Right atrium auricular region (tissue), 2 donors: Measurements from ENCODE around the gene UFSP1. TPM values are rescaled to one million over a fixed set of nuclear protein-coding genes. Genes with fewer than 3 reads are reported as not detected.
A peak's percentile ranks its signal among the peaks of the same experiment; 100 is the strongest.

Experiments
- DNase-seq: peaks from one replicate; pipeline ENCODE4 v3.0.0-alpha.2; 2019; ENCODE audit warnings: low spot score
- H3K27ac ChIP-seq, 2 donors: fragments of 200-600 bp; sonication (generic); 1 replicate in 1 of 2; 2 replicates in 1 of 2; pipeline ENCODE4 v1.5.1; 2016 to 2019
- H3K27me3 ChIP-seq, 2 donors: fragments of 200-600 bp; sonication (generic); one replicate each; pipeline versions ENCODE4 v1.5.1 to v1.6.0; 2017 to 2019
- H3K36me3 ChIP-seq: fragments of 200-600 bp; sonication (generic); one replicate; pipeline ENCODE4 v1.5.1; 2016
- H3K4me1 ChIP-seq, 2 donors: fragments of 200-600 bp; sonication (generic); one replicate each; pipeline versions ENCODE4 v1.5.1 to v1.6.0; 2017 to 2019
- H3K4me3 ChIP-seq, 2 donors: fragments of 200-600 bp; sonication (generic); 1 replicate in 1 of 2; 2 replicates in 1 of 2; pipeline ENCODE4 v1.5.1; 2017 to 2019; ENCODE audit warnings: mild to moderate bottlenecking in 1 of 2, moderate library complexity in 1 of 2
- H3K9me3 ChIP-seq, 2 donors: fragments of 200-600 bp; sonication (generic); one replicate each; pipeline ENCODE4 v1.5.1; 2019
- total RNA-seq, 2 donors: library from RNA; depleted of rRNA; stranded (reverse); fragments of >200 nt; gene quantifications; one replicate each; pipeline ENCODE4 v1.1.0, GENCODE V29; 2016
- TF ChIP-seq, protein P1 (sequence below), 2 donors: fragments of 200-600 bp; sonication (generic); IDR thresholded peaks; one replicate each; pipeline ENCODE4 v1.5.1; 2019; ENCODE audit warnings: antibody characterized with exemption in 2 of 2

The UFSP1 gene
- total RNA-seq, 2 donors from 2014 or later = 3.0 to 3.7 TPM

DNA sequence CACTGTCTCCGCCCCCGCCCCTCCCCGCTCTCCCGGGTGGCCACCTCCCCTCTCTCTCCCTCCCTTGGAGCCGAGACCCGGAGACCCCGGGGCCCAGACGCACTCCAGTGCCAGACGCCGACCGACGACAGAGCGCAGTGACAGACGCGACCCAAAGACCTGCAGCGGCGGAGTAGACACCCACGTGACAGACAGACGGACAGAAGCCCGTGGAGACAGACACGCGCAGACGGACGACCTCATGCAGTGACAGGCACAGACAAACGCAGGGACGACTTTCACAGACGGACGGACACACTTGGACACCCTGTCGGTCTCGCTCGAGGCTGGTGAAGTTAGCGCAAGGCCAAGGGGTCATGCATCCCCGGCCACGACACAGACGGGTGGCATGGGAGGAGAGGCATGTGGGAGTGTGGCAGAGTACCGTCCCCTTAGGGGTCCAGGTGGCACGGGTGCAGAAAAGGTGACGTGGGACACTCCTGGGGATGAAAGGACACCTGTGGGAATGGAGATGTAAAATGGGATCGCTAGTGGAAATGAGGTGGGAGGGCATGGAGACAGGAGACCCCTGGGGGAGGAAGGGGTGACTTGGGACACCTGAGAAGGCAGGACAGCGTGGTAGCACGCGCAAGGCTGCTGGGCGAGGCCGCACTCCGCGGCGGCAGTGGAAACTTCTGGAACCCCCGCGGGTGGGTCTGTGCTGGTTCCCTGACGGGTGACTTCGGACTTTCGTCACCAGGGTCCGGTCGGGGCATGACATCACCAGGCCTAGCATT, 6.6 kb upstream of the UFSP1 start:
- peak overlapping the region in 1 of 2 donors; percentile 73 for H3K27ac ChIP-seq
- no peak for DNase-seq

DNA sequence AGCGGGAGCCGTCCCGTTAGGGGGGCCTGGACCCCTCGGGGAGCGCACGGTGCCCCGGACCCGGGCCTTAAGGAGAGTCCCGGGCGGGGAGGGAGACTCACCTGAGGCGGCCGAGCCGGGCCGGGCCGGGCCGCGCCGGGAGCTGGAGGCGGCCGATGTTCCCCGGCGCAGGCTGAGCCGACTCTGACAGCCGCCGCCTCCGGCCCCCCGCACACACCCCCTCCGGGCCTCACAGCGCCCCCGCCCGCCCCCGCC, 6.1 kb upstream of the UFSP1 start, which contains the start of gene ACHE:
TSS of gene ACHE (minus strand) at position 188 of the 255 bp plus-strand sequence. CDS start 1,656 bp downstream, outside the sequence.
- Histone ChIP-seq H3K9me3 (no peaks in the 10 kb centered on the region), H3K4me3 (peak within 1 kb of the TSS; percentile 27 to 56), H3K36me3 (no peaks in the 10 kb centered on the region), H3K27ac (peak within 1 kb of the TSS; percentile 64 to 73), H3K27me3 (peaks cover 0 to 29% of the 10 kb centered on the region in 2 donors), H3K4me1 (peaks cover 0 to 31% of the 10 kb centered on the region in 2 donors)
- no peak for DNase-seq
- TF ChIP-seq, protein P1, sequence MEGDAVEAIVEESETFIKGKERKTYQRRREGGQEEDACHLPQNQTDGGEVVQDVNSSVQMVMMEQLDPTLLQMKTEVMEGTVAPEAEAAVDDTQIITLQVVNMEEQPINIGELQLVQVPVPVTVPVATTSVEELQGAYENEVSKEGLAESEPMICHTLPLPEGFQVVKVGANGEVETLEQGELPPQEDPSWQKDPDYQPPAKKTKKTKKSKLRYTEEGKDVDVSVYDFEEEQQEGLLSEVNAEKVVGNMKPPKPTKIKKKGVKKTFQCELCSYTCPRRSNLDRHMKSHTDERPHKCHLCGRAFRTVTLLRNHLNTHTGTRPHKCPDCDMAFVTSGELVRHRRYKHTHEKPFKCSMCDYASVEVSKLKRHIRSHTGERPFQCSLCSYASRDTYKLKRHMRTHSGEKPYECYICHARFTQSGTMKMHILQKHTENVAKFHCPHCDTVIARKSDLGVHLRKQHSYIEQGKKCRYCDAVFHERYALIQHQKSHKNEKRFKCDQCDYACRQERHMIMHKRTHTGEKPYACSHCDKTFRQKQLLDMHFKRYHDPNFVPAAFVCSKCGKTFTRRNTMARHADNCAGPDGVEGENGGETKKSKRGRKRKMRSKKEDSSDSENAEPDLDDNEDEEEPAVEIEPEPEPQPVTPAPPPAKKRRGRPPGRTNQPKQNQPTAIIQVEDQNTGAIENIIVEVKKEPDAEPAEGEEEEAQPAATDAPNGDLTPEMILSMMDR (IDR thresholded peaks at IDR 0.05) = no peak

More for the DNA sequence above, 6.6 kb upstream of the UFSP1 start:
- no peaks in the 10 kb centered on the region for H3K36me3 ChIP-seq
- H3K4me3 ChIP-seq = peak overlapping the region; percentile 27 to 56
- H3K27me3 ChIP-seq = peaks cover 0 to 26% of the 10 kb centered on the region in 2 donors
- H3K4me1 ChIP-seq = peaks cover 0 to 26% of the 10 kb centered on the region in 2 donors
- no peaks in the 10 kb centered on the region for H3K9me3 ChIP-seq
- TF ChIP-seq, protein P1 (IDR thresholded peaks at IDR 0.05) = no peak

DNA sequence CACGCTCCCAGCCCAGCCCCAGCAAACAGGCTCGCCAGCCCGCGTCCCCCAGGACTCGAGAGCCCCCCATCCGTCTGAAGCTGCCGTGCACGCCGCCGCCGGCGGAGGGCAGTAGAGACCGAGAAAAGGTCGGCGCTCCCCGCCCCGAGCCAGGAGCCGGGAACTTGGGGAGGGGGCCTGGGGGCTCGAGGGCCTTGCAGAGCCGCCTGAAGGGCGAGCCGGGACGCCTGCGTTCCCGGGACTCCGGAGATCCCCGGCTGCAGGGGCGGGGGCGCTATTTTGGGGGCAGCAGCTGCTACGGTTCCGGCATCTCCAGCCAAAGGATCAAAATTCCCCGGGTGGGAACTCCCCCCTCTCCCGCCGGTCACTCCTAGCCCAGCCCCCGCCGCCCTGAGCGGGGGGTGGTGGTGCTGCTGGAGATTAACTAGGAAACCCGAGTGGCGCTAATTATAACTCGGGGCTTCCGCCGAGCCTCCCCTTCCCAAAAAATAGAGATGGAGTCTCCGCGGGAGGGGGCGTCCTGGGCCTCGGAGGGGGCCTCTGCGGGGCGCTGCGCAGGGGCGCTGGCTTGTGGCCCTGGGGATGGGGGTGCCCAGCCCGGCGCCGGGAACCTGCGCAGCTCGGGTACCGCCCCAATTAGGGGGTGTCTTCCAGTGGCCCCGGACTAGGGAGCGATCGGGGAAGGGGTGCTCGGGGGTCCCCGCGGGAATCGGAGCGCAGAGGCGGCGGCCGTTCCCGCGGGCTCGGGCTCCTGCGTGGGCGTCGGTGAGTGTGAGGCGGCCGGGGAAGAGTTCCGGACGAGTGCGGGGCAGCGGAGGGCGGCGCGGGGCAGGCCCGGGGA, 5.6 kb upstream of the UFSP1 start:
- H3K27me3 ChIP-seq = peaks cover 0 to 29% of the 10 kb centered on the region in 2 donors
- TF ChIP-seq, protein P1 (IDR thresholded peaks at IDR 0.05) = peak; percentile 76 to 91
- no peaks in the 10 kb centered on the region for H3K36me3 ChIP-seq
- H3K27ac ChIP-seq = peak overlapping the region; percentile 64 to 73
- DNase-seq = no peak
- H3K4me1 ChIP-seq = peaks cover 0 to 37% of the 10 kb centered on the region in 2 donors
- peak overlapping the region; percentile 27 to 56 for H3K4me3 ChIP-seq
- no peaks in the 10 kb centered on the region for H3K9me3 ChIP-seq

DNA sequence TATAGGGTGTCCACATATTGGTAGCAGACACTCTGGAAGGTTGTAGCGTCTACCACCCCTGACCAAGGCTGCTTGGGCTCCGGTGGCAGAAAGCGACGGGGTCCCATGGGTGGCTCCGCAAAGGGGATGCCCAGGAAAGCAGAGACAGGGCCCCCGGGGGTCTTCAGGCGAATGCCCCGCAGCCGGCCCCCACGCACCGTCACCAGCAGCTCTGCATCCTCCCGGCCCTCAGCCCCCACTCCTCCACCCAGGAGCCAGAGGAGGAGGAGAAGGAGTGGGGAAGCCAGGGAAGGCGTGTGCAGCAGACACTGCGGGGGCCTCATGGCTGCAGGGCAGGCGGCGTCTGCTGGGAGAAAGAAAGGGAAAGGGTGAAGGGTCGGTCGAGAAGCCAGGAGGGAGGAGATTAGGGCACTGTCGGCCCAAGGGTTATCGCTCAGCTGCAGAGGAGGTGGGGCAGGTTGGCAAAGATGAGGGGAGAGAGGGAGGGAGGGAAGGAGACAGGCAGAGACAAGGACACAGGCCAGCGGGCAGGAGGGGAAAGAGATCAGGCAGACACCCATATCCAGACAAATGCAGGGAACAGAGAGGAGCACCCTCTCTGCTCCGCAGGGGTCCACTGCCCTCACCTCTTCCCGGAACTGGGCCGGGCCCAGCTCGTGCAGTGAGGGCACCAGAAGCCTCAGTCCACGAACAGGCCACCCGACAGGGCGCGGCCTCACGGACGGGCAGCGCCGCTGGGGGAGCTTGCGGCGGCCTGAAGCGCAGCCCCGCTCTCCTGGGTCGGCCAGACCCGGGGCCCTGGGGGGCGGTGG, 4.6 kb upstream of the UFSP1 start:
- Histone ChIP-seq H3K27me3 (peaks cover 0 to 29% of the 10 kb centered on the region in 2 donors), H3K27ac (peak overlapping the region; percentile 64 to 73), H3K4me1 (peaks cover 0 to 41% of the 10 kb centered on the region in 2 donors), H3K36me3 (no peaks in the 10 kb centered on the region), H3K9me3 (no peaks in the 10 kb centered on the region), H3K4me3 (peak overlapping the region; percentile 27 to 56)
- DNase-seq = no peak
- TF ChIP-seq, protein P1 (IDR thresholded peaks at IDR 0.05) = no peak

DNA sequence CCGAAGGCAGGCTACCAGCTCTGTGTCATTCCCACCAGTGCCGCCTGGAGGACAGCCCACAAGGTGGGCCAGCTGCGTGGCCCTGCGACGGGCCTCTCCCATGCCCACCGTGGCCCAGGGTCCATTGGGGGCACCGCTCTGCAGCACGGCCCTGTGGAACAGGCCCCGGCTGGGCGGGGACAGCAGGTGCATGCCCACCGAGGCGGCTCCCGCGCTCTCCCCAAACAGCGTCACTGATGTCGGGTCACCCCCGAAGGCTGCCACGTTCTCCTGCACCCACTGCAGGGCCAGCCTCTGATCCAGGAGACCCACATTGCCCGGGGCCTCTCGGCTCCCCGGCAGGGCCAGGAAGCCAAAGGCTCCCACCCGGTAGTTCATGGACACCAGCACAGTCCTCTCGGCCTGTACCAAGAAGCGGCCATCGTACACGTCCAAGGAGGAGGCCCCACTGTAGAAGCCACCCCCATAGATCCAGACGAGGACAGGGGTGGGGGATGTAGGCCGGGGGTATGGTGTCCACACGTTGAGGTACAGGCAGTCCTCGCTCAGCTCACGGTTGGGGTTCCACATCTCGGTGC, 3.9 kb upstream of the UFSP1 start:
- Histone ChIP-seq H3K27me3 (peaks cover 0 to 29% of the 10 kb centered on the region in 2 donors), H3K36me3 (peaks cover 5% of the 10 kb centered on the region), H3K4me3 (no peak overlapping the region), H3K27ac (no peak overlapping the region), H3K4me1 (peaks cover 0 to 48% of the 10 kb centered on the region in 2 donors), H3K9me3 (no peaks in the 10 kb centered on the region)
- no peak for DNase-seq
- TF ChIP-seq, protein P1 (IDR thresholded peaks at IDR 0.05) = no peak
